Activated naive CD8-positive, alpha-beta T cell treated with anti-CD3 and anti-CD28 coated beads, Interleukin-2, amount 10 ng/mL, durations not matched to agents 7 days and 5 days (primary cell): ENCODE data around the gene SCAF8. TPM values are rescaled to one million over a fixed set of nuclear protein-coding genes. Genes with fewer than 3 reads are reported as not detected.
"Not testable (repeated sequence)": the region's sequence is repeated elsewhere in the genome, so short reads cannot be mapped to it uniquely, and the experiment has no call there.

Experiments used
- ATAC-seq: fragments of 150-1000 bp; cut with Tn5 transposase; one replicate; pipeline ENCODE4 v1.10.0; 2021; ENCODE audit warnings: low read depth, moderate library complexity
- POLR2A ChIA-PET: fragments of 350-600 bp; sonication (Branson Sonifier 250); formaldehyde crosslinking; loops from one replicate; lab custom pipeline; 2021; ENCODE audit warnings: antibody characterized with exemption; lab: Charles Lee
- DNase-seq: peaks from one replicate; pipeline ENCODE4 v3.0.0; 2021
- H3K27ac Mint-ChIP-seq: one replicate; pipeline ENCODE4 v1.8.0; 2022; ENCODE audit warnings: mild to moderate bottlenecking, mixed read lengths
- H3K27me3 Mint-ChIP-seq: one replicate; pipeline ENCODE4 v1.8.0; 2022; ENCODE audit warnings: mild to moderate bottlenecking, moderate library complexity, mixed read lengths
- H3K36me3 Mint-ChIP-seq: one replicate; pipeline ENCODE4 v1.8.0; 2021; ENCODE audit warnings: mild to moderate bottlenecking, mixed read lengths
- H3K4me1 Mint-ChIP-seq: one replicate; pipeline ENCODE4 v1.8.0; 2021; ENCODE audit warnings: mixed read lengths
- H3K4me3 Mint-ChIP-seq: one replicate; pipeline ENCODE4 v1.8.0; 2022; ENCODE audit warnings: mild to moderate bottlenecking, moderate library complexity, mixed read lengths
- H3K9me3 Mint-ChIP-seq: one replicate; pipeline ENCODE4 v1.8.0; 2021; ENCODE audit warnings: mixed read lengths
- total RNA-seq, 2 experiments: library from RNA; stranded (reverse); gene quantifications; one replicate each; pipeline ENCODE4 v1.2.3, GENCODE V29; 2021

SCAF8 gene
- total RNA-seq, 2 experiments from 2014 or later = 42.3 to 46.4 TPM

GRCh38 chr6:154806804-154807203, 73.6 kb downstream of the SCAF8 start:
- POLR2A ChIA-PET = no interaction called here
- Mint-ChIP-seq H3K4me1 (peaks cover 2% of the 10 kb centered on the region), H3K27me3 (no peaks in the 10 kb centered on the region), H3K27ac (no peak overlapping the region), H3K36me3 (peaks cover 33% of the 10 kb centered on the region), H3K9me3 (peaks cover 2% of the 10 kb centered on the region), H3K4me3 (no peak overlapping the region)
- DNase-seq (no peak), ATAC-seq (no peak)

- H3K4me3 Mint-ChIP-seq, ATAC-seq, H3K4me1 Mint-ChIP-seq, H3K27me3 Mint-ChIP-seq, DNase-seq, H3K27ac Mint-ChIP-seq, H3K9me3 Mint-ChIP-seq, POLR2A ChIA-PET: not testable (repeated sequence)
- H3K36me3 Mint-ChIP-seq = peaks cover 41% of the 10 kb centered on the region
Observed at GRCh38 chr6:154811663-154812062, 78.4 kb downstream of the SCAF8 start.

GRCh38 chr6:154814063-154814462, 80.8 kb downstream of the SCAF8 start:
- Mint-ChIP-seq H3K36me3 (peaks cover 37% of the 10 kb centered on the region), H3K9me3 (peaks cover 2% of the 10 kb centered on the region), H3K27me3 (no peaks in the 10 kb centered on the region), H3K27ac (no peak overlapping the region), H3K4me3 (no peak overlapping the region), H3K4me1 (no peaks in the 10 kb centered on the region)
- ATAC-seq = no peak
- POLR2A ChIA-PET = no interaction called here
- DNase-seq = no peak

GRCh38 chr6:154815938-154816820, 83.0 kb downstream of the SCAF8 start:
- DNase-seq = no peak

GRCh38 chr6:154821099-154821498, 87.9 kb downstream of the SCAF8 start:
- H3K36me3 Mint-ChIP-seq = peaks cover 31% of the 10 kb centered on the region

More at GRCh38 chr6:154815938-154816820, 83.0 kb downstream of the SCAF8 start:
- H3K36me3 Mint-ChIP-seq = peaks cover 28% of the 10 kb centered on the region
- H3K4me3 Mint-ChIP-seq = no peak overlapping the region
- POLR2A ChIA-PET = no interaction called here
- H3K27ac Mint-ChIP-seq = no peak overlapping the region
- no peaks in the 10 kb centered on the region for H3K27me3 Mint-ChIP-seq
- no peak for ATAC-seq
- peaks cover 2% of the 10 kb centered on the region for H3K9me3 Mint-ChIP-seq
- H3K4me1 Mint-ChIP-seq = no peaks in the 10 kb centered on the region

GRCh38 chr6:154821638-154822037, 88.4 kb downstream of the SCAF8 start:
- no peak overlapping the region for H3K4me3 Mint-ChIP-seq
- no peaks in the 10 kb centered on the region for H3K9me3 Mint-ChIP-seq
- no peak overlapping the region for H3K27ac Mint-ChIP-seq
- no peaks in the 10 kb centered on the region for H3K4me1 Mint-ChIP-seq
- POLR2A ChIA-PET = no interaction called here
- H3K36me3 Mint-ChIP-seq = peaks cover 27% of the 10 kb centered on the region
- no peaks in the 10 kb centered on the region for H3K27me3 Mint-ChIP-seq
- ATAC-seq = no peak
- DNase-seq = no peak

More at GRCh38 chr6:154821099-154821498, 87.9 kb downstream of the SCAF8 start:
- DNase-seq = no peak
- POLR2A ChIA-PET = no interaction called here
- Mint-ChIP-seq H3K27me3 (no peaks in the 10 kb centered on the region), H3K27ac (no peak overlapping the region), H3K4me3 (no peak overlapping the region), H3K9me3 (no peaks in the 10 kb centered on the region), H3K4me1 (no peaks in the 10 kb centered on the region)
- ATAC-seq = no peak

- Mint-ChIP-seq H3K4me1 (no peaks in the 10 kb centered on the region), H3K4me3 (no peak overlapping the region), H3K9me3 (no peaks in the 10 kb centered on the region), H3K36me3 (peaks cover 35% of the 10 kb centered on the region), H3K27ac (peak overlapping the region; percentile 6), H3K27me3 (no peaks in the 10 kb centered on the region)
- POLR2A ChIA-PET = no interaction called here
- no peak for ATAC-seq
- no peak for DNase-seq
Observed at GRCh38 chr6:154822947-154823558, 89.8 kb downstream of the SCAF8 start.

- POLR2A ChIA-PET = no interaction called here
- H3K27ac Mint-ChIP-seq = no peak overlapping the region
Observed at GRCh38 chr6:154824076-154824475, 90.9 kb downstream of the SCAF8 start.

GRCh38 chr6:154829970-154830369, 96.8 kb downstream of the SCAF8 start:
- no peak overlapping the region for H3K4me3 Mint-ChIP-seq
- no peak overlapping the region for H3K27ac Mint-ChIP-seq
- POLR2A ChIA-PET = no interaction called here
- ATAC-seq (no peak), DNase-seq (no peak)
- H3K36me3 Mint-ChIP-seq = peaks cover 34% of the 10 kb centered on the region
- no peaks in the 10 kb centered on the region for H3K27me3 Mint-ChIP-seq
- peaks cover 4% of the 10 kb centered on the region for H3K4me1 Mint-ChIP-seq
- H3K9me3 Mint-ChIP-seq = no peaks in the 10 kb centered on the region

More at GRCh38 chr6:154824076-154824475, 90.9 kb downstream of the SCAF8 start:
- ATAC-seq = no peak
- no peak for DNase-seq
- Mint-ChIP-seq H3K4me1 (no peaks in the 10 kb centered on the region), H3K4me3 (no peak overlapping the region), H3K36me3 (peaks cover 35% of the 10 kb centered on the region), H3K27me3 (no peaks in the 10 kb centered on the region), H3K9me3 (no peaks in the 10 kb centered on the region)

GRCh38 chr6:154830771-154831170, 97.6 kb downstream of the SCAF8 start:
- ATAC-seq (no peak), DNase-seq (no peak)
- Mint-ChIP-seq H3K4me1 (peaks cover 4% of the 10 kb centered on the region), H3K27ac (no peak overlapping the region), H3K9me3 (no peaks in the 10 kb centered on the region), H3K27me3 (no peaks in the 10 kb centered on the region), H3K4me3 (no peak overlapping the region), H3K36me3 (peaks cover 31% of the 10 kb centered on the region)
- POLR2A ChIA-PET = no interaction called here

- Mint-ChIP-seq H3K36me3 (peaks cover 19% of the 10 kb centered on the region), H3K27ac (no peak overlapping the region), H3K4me3 (no peak overlapping the region), H3K9me3 (no peaks in the 10 kb centered on the region), H3K27me3 (no peaks in the 10 kb centered on the region), H3K4me1 (peaks cover 4% of the 10 kb centered on the region)
- DNase-seq = no peak
- POLR2A ChIA-PET = no interaction called here
- no peak for ATAC-seq
Observed at GRCh38 chr6:154835307-154835706, 102.1 kb downstream of the SCAF8 start.

- no peak for ATAC-seq
- H3K9me3 Mint-ChIP-seq = no peaks in the 10 kb centered on the region
- POLR2A ChIA-PET = no interaction called here
- H3K27me3 Mint-ChIP-seq = no peaks in the 10 kb centered on the region
- no peak for DNase-seq
- H3K27ac Mint-ChIP-seq = no peak overlapping the region
- H3K36me3 Mint-ChIP-seq = peaks cover 14% of the 10 kb centered on the region
- no peak overlapping the region for H3K4me3 Mint-ChIP-seq
- peaks cover 5% of the 10 kb centered on the region for H3K4me1 Mint-ChIP-seq
Observed at GRCh38 chr6:154839546-154839945, 106.3 kb downstream of the SCAF8 start.

- H3K4me3 Mint-ChIP-seq = no peak overlapping the region
- DNase-seq = no peak
- POLR2A ChIA-PET = no interaction called here
- ATAC-seq = no peak
- H3K4me1 Mint-ChIP-seq = peaks cover 4% of the 10 kb centered on the region
- H3K27me3 Mint-ChIP-seq = no peaks in the 10 kb centered on the region
- no peak overlapping the region for H3K27ac Mint-ChIP-seq
- H3K36me3 Mint-ChIP-seq = peaks cover 16% of the 10 kb centered on the region
- no peaks in the 10 kb centered on the region for H3K9me3 Mint-ChIP-seq
Observed at GRCh38 chr6:154840363-154840762, 107.1 kb downstream of the SCAF8 start.

GRCh38 chr6:154841109-154841508, 107.9 kb downstream of the SCAF8 start:
- Mint-ChIP-seq H3K36me3 (peaks cover 16% of the 10 kb centered on the region), H3K27ac (no peak overlapping the region), H3K4me3 (no peak overlapping the region), H3K9me3 (no peaks in the 10 kb centered on the region), H3K4me1 (peaks cover 4% of the 10 kb centered on the region), H3K27me3 (no peaks in the 10 kb centered on the region)
- POLR2A ChIA-PET = no interaction called here
- DNase-seq (no peak), ATAC-seq (no peak)
